Thyroid gland (tissue), 4 donors: ENCODE results near the gene ZNF541. TPM values are rescaled to one million over a fixed set of nuclear protein-coding genes. Genes with fewer than 3 reads are reported as not detected.
A peak's percentile ranks its signal among the peaks of the same experiment; 100 is the strongest.
"Not testable (repeated sequence)": the region's sequence is repeated elsewhere in the genome, so short reads cannot be mapped to it uniquely, and the experiment has no call there.

Experiments used
- DNase-seq, 2 donors: peaks; one replicate each; pipeline ENCODE4 v3.0.0-alpha.2; 2019
- H3K27ac ChIP-seq, 3 donors: fragments of 200-600 bp; sonication (generic); 1 replicate in 2 of 3; 2 replicates in 1 of 3; pipeline ENCODE4 v1.5.1; 2016 to 2019; ENCODE audit warnings: mild to moderate bottlenecking in 1 of 3, moderate library complexity in 1 of 3
- H3K27me3 ChIP-seq: fragments of 200-600 bp; sonication (generic); one replicate; pipeline ENCODE4 v1.5.1; 2019
- H3K36me3 ChIP-seq, 2 donors: fragments of 200-600 bp; sonication (generic); one replicate each; pipeline ENCODE4 v1.5.1; 2016 to 2019
- H3K4me1 ChIP-seq, 2 donors: fragments of 200-600 bp; sonication (generic); one replicate each; pipeline ENCODE4 v1.5.1; 2017 to 2019
- H3K4me3 ChIP-seq, 3 donors: fragments of 200-600 bp; sonication (generic); replicated peaks in 1 of 3; 1 replicate in 2 of 3; 2 replicates in 1 of 3; pipeline ENCODE4 v1.5.1; 2016; ENCODE audit warnings: mild to moderate bottlenecking in 1 of 3
- H3K9me3 ChIP-seq: fragments of 200-600 bp; sonication (generic); one replicate; pipeline ENCODE4 v1.5.1; 2017
- CTCF ChIP-seq, 6 experiments: fragments of 200-600 bp in 3 of 6; fragments of 450-650 bp in 3 of 6; sonication (generic) in 3 of 6; IDR thresholded peaks; one replicate each; pipeline ENCODE4 v1.5.1; 2016 to 2019; ENCODE audit warnings: antibody characterized with exemption in 6 of 6, mild to moderate bottlenecking in 2 of 6, inconsistent platforms in 1 of 6, moderate library complexity in 1 of 6
- POLR2A ChIP-seq, 2 donors: fragments of 450-650 bp; IDR thresholded peaks; one replicate each; pipeline ENCODE4 v1.6.1; 2017; ENCODE audit warnings: antibody characterized with exemption in 2 of 2, mild to moderate bottlenecking in 2 of 2, moderate library complexity in 1 of 2
- WGBS, 2 donors: methylation state at CpG; one replicate each; pipeline ENCODE4 v1.1.5; 2017; 5-methylcytosine and 5-hydroxymethylcytosine counted together
- intact Hi-C: fragments of 100-400 bp; cut with DNase I; formaldehyde crosslinking; loops from one replicate; pipeline ENCODE4 v1.15.1; 2023
- total RNA-seq, 4 donors: library from RNA; depleted of rRNA; stranded (reverse); fragments of >200 nt; gene quantifications; one replicate each; pipeline ENCODE4 v1.2.3, GENCODE V29; 2016

Gene ZNF541
- total RNA-seq, 4 donors from 2014 or later = 0.40 to 1.1 (median 0.56) TPM; not detected in 1

GRCh38 chr19:47603706-47604565 is 31.0 kb upstream of the ZNF541 start:
- Histone ChIP-seq H3K4me3 (no peak overlapping the region), H3K27me3 (no peaks in the 10 kb centered on the region), H3K36me3 (no peaks in the 10 kb centered on the region), H3K9me3 (no peaks in the 10 kb centered on the region), H3K4me1 (peaks cover 0 to 3% of the 10 kb centered on the region in 2 donors), H3K27ac (no peak overlapping the region)
- intact Hi-C loops = loop anchor here (5.0 kb wide), 1 partner anchor 93 kb away; no protein-coding TSS in a partner anchor
- no peak for TF ChIP-seq CTCF (IDR thresholded peaks at IDR 0.05)
- TF ChIP-seq POLR2A (IDR thresholded peaks at IDR 0.05) = no peak
- DNase-seq = no peak
- WGBS, 2 donors = 48 to 56% methylated on average over 11 to 12 of the region's 13 CpGs

GRCh38 chr19:47601180-47601904 is 28.4 kb upstream of the ZNF541 start:
- Histone ChIP-seq H3K4me1 (peaks cover 0 to 4% of the 10 kb centered on the region in 2 donors), H3K27me3 (no peaks in the 10 kb centered on the region), H3K27ac (peak overlapping the region in 1 of 3 donors; percentile 69), H3K36me3 (no peaks in the 10 kb centered on the region), H3K9me3 (no peaks in the 10 kb centered on the region), H3K4me3 (peak overlapping the region in 1 of 3 donors; percentile 38)
- intact Hi-C loops = loop anchor here (5.0 kb wide), 1 partner anchor 96 kb away; no protein-coding TSS in a partner anchor
- TF ChIP-seq CTCF (IDR thresholded peaks at IDR 0.05) (no peak), POLR2A (IDR thresholded peaks at IDR 0.05) (no peak)
- no peak for DNase-seq
- WGBS, 2 donors = 78 to 84% methylated on average over 16 to 17 of the region's 17 CpGs

- Histone ChIP-seq H3K4me3 (peak overlapping the region; percentile 8 to 42 (median 38)), H3K27me3 (no peaks in the 10 kb centered on the region), H3K4me1 (peaks cover 0 to 4% of the 10 kb centered on the region in 2 donors), H3K27ac (peak overlapping the region; percentile 68 to 75 (median 69)), H3K36me3 (no peaks in the 10 kb centered on the region), H3K9me3 (no peaks in the 10 kb centered on the region)
- WGBS, 2 donors = 9 to 13% methylated on average over 34 to 40 of the region's 77 CpGs
- TF ChIP-seq POLR2A (IDR thresholded peaks at IDR 0.05) = peak; percentile 59 to 95
- peak in 1 of 6 experiments; percentile 20 for TF ChIP-seq CTCF (IDR thresholded peaks at IDR 0.05)
- intact Hi-C loops = loop anchor here (5.0 kb wide), 1 partner anchor 97 kb away; no protein-coding TSS in a partner anchor
- DNase-seq = peak; percentile 100
These were observed 27.6 kb upstream of the ZNF541 start for GRCh38 chr19:47600246-47601179.

GRCh38 chr19:47599671-47600245 is 26.8 kb upstream of the ZNF541 start:
- not testable (repeated sequence) for DNase-seq

More at GRCh38 chr19:47599671-47600245, 26.8 kb upstream of the ZNF541 start:
- H3K36me3 ChIP-seq, H3K4me1 ChIP-seq, H3K27me3 ChIP-seq, H3K9me3 ChIP-seq: not testable (repeated sequence)
- 36 to 37% methylated on average over 25 of the region's 25 CpGs for WGBS, 2 donors
- intact Hi-C loops = loop anchor here (5.0 kb wide), 1 partner anchor 98 kb away; no protein-coding TSS in a partner anchor
- Histone ChIP-seq H3K27ac (peak overlapping the region in 1 of 3 donors; percentile 32), H3K4me3 (peak overlapping the region in 1 of 3 donors; percentile 38)
